Astrocyte (in vitro differentiated cells and primary cell): ENCODE measurements around the gene RARB. TPM values are rescaled to one million over a fixed set of nuclear protein-coding genes. Genes with fewer than 3 reads are reported as not detected.

Experiments used
- DNase-seq: peaks from one replicate; pipeline ENCODE4 v3.0.0-alpha.2; 2010; ENCODE audit warnings: low read depth
- FAIRE-seq: peaks from 2 replicates; lab custom pipeline; 2011; peaks lifted over from hg19 to GRCh38; lab: Jason Lieb, UNC
- H2AFZ ChIP-seq: 2 replicates; pipeline ENCODE4 v1.6.0; 2012; ENCODE audit warnings: low read depth, low read length, inconsistent platforms
- H3K27ac ChIP-seq: 2 replicates; pipeline ENCODE4 v1.5.1; 2011; ENCODE audit warnings: low read depth, low read length, inconsistent platforms
- H3K27me3 ChIP-seq: 2 replicates; pipeline ENCODE4 v1.6.0; 2011; ENCODE audit warnings: low read length, inconsistent platforms; ENCODE audit not compliant: insufficient read depth
- H3K36me3 ChIP-seq: 2 replicates; pipeline ENCODE4 v1.5.1; 2011; ENCODE audit warnings: low read length, inconsistent platforms; ENCODE audit not compliant: insufficient read depth
- H3K4me1 ChIP-seq: 2 replicates; pipeline ENCODE4 v1.5.1; 2011; ENCODE audit warnings: low read length, inconsistent platforms; ENCODE audit not compliant: insufficient read depth
- H3K4me2 ChIP-seq: 2 replicates; pipeline ENCODE4 v1.6.0; 2012; ENCODE audit warnings: low read length, inconsistent platforms
- H3K4me3 ChIP-seq: 2 replicates; pipeline ENCODE4 v1.5.1; 2011; ENCODE audit warnings: low read depth, mild to moderate bottlenecking, low read length, inconsistent platforms; ENCODE audit not compliant: insufficient read depth
- H3K79me2 ChIP-seq: 2 replicates; pipeline ENCODE4 v1.6.0; 2012; ENCODE audit warnings: mild to moderate bottlenecking, low read length, inconsistent platforms; ENCODE audit not compliant: insufficient read depth
- H3K9ac ChIP-seq: 2 replicates; pipeline ENCODE4 v1.6.0; 2012; ENCODE audit warnings: mild to moderate bottlenecking, low read length, inconsistent platforms
- H3K9me3 ChIP-seq: 2 replicates; pipeline ENCODE4 v1.5.1; 2012; ENCODE audit warnings: low read depth, mild to moderate bottlenecking, low read length, inconsistent platforms; ENCODE audit not compliant: insufficient read depth
- H4K20me1 ChIP-seq: 2 replicates; pipeline ENCODE4 v1.6.0; 2012; ENCODE audit warnings: low read length, inconsistent platforms; ENCODE audit not compliant: insufficient read depth
- H3K27ac Mint-ChIP-seq: one replicate; pipeline ENCODE4 v1.8.0; 2021; ENCODE audit warnings: mild to moderate bottlenecking, mixed read lengths; ENCODE audit not compliant: unreplicated experiment
- H3K27me3 Mint-ChIP-seq: one replicate; pipeline ENCODE4 v1.8.0; 2021; ENCODE audit warnings: low read depth, mixed read lengths; ENCODE audit not compliant: unreplicated experiment
- H3K36me3 Mint-ChIP-seq: one replicate; pipeline ENCODE4 v1.8.0; 2021; ENCODE audit warnings: low read depth, mixed read lengths; ENCODE audit not compliant: unreplicated experiment
- H3K4me1 Mint-ChIP-seq: one replicate; pipeline ENCODE4 v1.8.0; 2021; ENCODE audit warnings: low read depth, mixed read lengths; ENCODE audit not compliant: unreplicated experiment
- H3K4me3 Mint-ChIP-seq: one replicate; pipeline ENCODE4 v1.8.0; 2021; ENCODE audit warnings: mild to moderate bottlenecking, moderate library complexity, mixed read lengths; ENCODE audit not compliant: unreplicated experiment
- H3K9me3 Mint-ChIP-seq: one replicate; pipeline ENCODE4 v1.8.0; 2021; ENCODE audit warnings: mild to moderate bottlenecking, mixed read lengths; ENCODE audit not compliant: unreplicated experiment
- EZH2 ChIP-seq: IDR thresholded peaks from 2 replicates; pipeline ENCODE4 v1.6.1; 2012; ENCODE audit warnings: mild to moderate bottlenecking, low read length, inconsistent platforms; ENCODE audit not compliant: insufficient read depth
- total RNA-seq: library from RNA; stranded (reverse); gene quantifications from 2 replicates; pipeline ENCODE4 v1.2.1, GENCODE V29; 2021
- TF ChIP-seq, protein P1 (sequence below): IDR thresholded peaks from 2 replicates; pipeline ENCODE4 v1.5.1; 2011; ENCODE audit warnings: low read depth, mild to moderate bottlenecking, inconsistent platforms, low read length, moderate library complexity; ENCODE audit not compliant: insufficient read depth

RARB gene
- total RNA-seq, 1 donor from 2014 or later: 0.27 TPM

DNA sequence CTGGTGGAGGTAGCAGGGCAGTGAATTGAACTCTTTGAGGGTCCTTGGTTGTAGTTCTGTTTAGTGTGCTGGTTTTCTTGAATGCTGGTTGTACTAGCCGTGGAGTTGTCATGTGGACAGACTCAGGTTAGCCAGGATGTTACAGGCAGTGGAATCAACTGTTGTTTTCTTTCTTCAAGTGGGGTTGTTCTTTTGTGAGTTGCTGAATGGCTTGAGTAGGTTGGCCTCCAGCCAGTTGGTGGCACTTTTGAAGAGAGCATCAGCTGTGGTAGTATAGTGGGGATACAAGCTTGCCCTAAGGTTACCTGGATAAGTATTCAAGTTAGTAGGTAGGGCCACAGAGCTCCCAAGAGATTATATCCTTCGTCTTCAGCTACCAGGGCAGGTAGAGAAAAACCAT is 31.8 kb upstream of the RARB start:
- no peak for TF ChIP-seq EZH2
- TF ChIP-seq, protein P1, sequence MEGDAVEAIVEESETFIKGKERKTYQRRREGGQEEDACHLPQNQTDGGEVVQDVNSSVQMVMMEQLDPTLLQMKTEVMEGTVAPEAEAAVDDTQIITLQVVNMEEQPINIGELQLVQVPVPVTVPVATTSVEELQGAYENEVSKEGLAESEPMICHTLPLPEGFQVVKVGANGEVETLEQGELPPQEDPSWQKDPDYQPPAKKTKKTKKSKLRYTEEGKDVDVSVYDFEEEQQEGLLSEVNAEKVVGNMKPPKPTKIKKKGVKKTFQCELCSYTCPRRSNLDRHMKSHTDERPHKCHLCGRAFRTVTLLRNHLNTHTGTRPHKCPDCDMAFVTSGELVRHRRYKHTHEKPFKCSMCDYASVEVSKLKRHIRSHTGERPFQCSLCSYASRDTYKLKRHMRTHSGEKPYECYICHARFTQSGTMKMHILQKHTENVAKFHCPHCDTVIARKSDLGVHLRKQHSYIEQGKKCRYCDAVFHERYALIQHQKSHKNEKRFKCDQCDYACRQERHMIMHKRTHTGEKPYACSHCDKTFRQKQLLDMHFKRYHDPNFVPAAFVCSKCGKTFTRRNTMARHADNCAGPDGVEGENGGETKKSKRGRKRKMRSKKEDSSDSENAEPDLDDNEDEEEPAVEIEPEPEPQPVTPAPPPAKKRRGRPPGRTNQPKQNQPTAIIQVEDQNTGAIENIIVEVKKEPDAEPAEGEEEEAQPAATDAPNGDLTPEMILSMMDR: no peak
- no peak overlapping the region for H3K4me3 ChIP-seq
- no peaks in the 10 kb centered on the region for H3K9me3 ChIP-seq
- FAIRE-seq (no peak), DNase-seq (no peak)
- no peaks in the 10 kb centered on the region for H3K4me1 ChIP-seq
- H3K27ac ChIP-seq: no peak overlapping the region
- H3K27me3 ChIP-seq: no peaks in the 10 kb centered on the region
- no peaks in the 10 kb centered on the region for H4K20me1 ChIP-seq
- no peaks in the 10 kb centered on the region for H3K36me3 Mint-ChIP-seq
- no peak overlapping the region for H3K4me3 Mint-ChIP-seq
- no peak overlapping the region for H2AFZ ChIP-seq
- H3K36me3 ChIP-seq: no peaks in the 10 kb centered on the region
- no peak overlapping the region for H3K4me2 ChIP-seq
- H3K4me1 Mint-ChIP-seq: no peaks in the 10 kb centered on the region
- no peak overlapping the region for H3K9ac ChIP-seq
- H3K27me3 Mint-ChIP-seq: peaks cover 2% of the 10 kb centered on the region
- no peak overlapping the region for H3K27ac Mint-ChIP-seq
- peaks cover 5% of the 10 kb centered on the region for H3K9me3 Mint-ChIP-seq
- no peaks in the 10 kb centered on the region for H3K79me2 ChIP-seq

DNA sequence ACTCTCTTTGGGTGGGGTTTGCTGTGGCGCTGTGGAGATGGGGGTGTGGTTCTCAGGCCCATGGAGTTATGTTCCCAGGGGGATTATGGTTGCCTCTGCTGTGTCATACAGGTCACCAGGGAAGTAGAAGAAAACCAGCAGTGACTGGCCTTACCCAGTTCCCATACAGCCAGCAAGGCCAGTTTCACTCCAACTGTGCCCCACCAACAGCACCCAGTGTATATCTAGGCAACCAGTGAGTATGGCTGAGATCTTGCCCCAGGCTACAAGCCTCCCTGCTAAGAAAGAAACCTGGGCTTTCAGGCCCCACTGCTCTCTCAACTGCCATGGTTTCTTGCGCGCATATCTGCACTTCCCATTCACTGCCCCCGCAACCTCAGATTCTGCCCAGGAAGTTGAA is 31.4 kb upstream of the RARB start:
- DNase-seq (no peak), FAIRE-seq (no peak)
- Mint-ChIP-seq H3K4me3 (no peak overlapping the region), H3K36me3 (no peaks in the 10 kb centered on the region), H3K4me1 (no peaks in the 10 kb centered on the region), H3K9me3 (peaks cover 5% of the 10 kb centered on the region), H3K27me3 (peaks cover 2% of the 10 kb centered on the region), H3K27ac (no peak overlapping the region)
- Histone ChIP-seq H3K4me2 (no peak overlapping the region), H4K20me1 (no peaks in the 10 kb centered on the region), H2AFZ (no peak overlapping the region), H3K36me3 (no peaks in the 10 kb centered on the region), H3K9ac (no peak overlapping the region), H3K9me3 (no peaks in the 10 kb centered on the region), H3K27ac (no peak overlapping the region), H3K27me3 (no peaks in the 10 kb centered on the region), H3K4me1 (no peaks in the 10 kb centered on the region), H3K79me2 (no peaks in the 10 kb centered on the region), H3K4me3 (no peak overlapping the region)
- TF ChIP-seq, protein P1: no peak
- TF ChIP-seq EZH2: no peak

DNA sequence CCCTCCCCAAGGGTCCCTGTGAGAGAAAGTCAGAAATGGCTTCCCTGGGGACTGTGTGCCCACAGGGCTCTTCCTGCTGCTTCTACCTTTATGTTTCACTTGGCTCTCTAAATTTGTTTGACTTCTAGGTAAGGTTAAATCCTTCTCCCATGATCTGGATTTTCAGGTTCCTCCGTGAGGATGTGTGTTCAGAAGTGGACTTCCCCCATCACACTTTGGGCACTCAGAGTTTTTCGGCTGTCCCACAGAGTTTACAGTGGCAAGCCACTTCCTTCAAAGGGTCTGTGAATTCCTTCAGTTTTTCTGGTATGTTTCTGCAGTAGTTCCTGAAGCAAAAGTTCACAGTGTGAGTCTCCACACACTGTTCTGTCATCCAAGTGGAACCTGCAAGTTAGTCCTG is 30.9 kb upstream of the RARB start:
- Histone ChIP-seq H3K4me1 (no peaks in the 10 kb centered on the region), H2AFZ (no peak overlapping the region), H3K4me2 (no peak overlapping the region), H3K27me3 (no peaks in the 10 kb centered on the region), H3K27ac (no peak overlapping the region), H4K20me1 (no peaks in the 10 kb centered on the region), H3K9ac (no peak overlapping the region), H3K36me3 (no peaks in the 10 kb centered on the region), H3K79me2 (no peaks in the 10 kb centered on the region), H3K4me3 (no peak overlapping the region), H3K9me3 (no peaks in the 10 kb centered on the region)
- peaks cover 2% of the 10 kb centered on the region for H3K27me3 Mint-ChIP-seq
- H3K4me1 Mint-ChIP-seq: no peaks in the 10 kb centered on the region
- no peaks in the 10 kb centered on the region for H3K36me3 Mint-ChIP-seq
- DNase-seq (no peak), FAIRE-seq (no peak)
- no peak overlapping the region for H3K27ac Mint-ChIP-seq
- H3K9me3 Mint-ChIP-seq: peaks cover 5% of the 10 kb centered on the region
- TF ChIP-seq, protein P1: no peak
- TF ChIP-seq EZH2: no peak
- no peak overlapping the region for H3K4me3 Mint-ChIP-seq
